Astrocyte (in vitro differentiated cells and primary cell): ENCODE results near the gene OR11H7. TPM values are rescaled to one million over a fixed set of nuclear protein-coding genes. Genes with fewer than 3 reads are reported as not detected.

Experiments
- DNase-seq: peaks from one replicate; pipeline ENCODE4 v3.0.0-alpha.2; 2010; ENCODE audit warnings: low read depth
- FAIRE-seq: peaks from 2 replicates; lab custom pipeline; 2011; peaks lifted over from hg19 to GRCh38; lab: Jason Lieb, UNC
- H2AFZ ChIP-seq: 2 replicates; pipeline ENCODE4 v1.6.0; 2012; ENCODE audit warnings: low read depth, low read length, inconsistent platforms
- H3K27ac ChIP-seq: 2 replicates; pipeline ENCODE4 v1.5.1; 2011; ENCODE audit warnings: low read depth, low read length, inconsistent platforms
- H3K27me3 ChIP-seq: 2 replicates; pipeline ENCODE4 v1.6.0; 2011; ENCODE audit warnings: low read length, inconsistent platforms; ENCODE audit not compliant: insufficient read depth
- H3K36me3 ChIP-seq: 2 replicates; pipeline ENCODE4 v1.5.1; 2011; ENCODE audit warnings: low read length, inconsistent platforms; ENCODE audit not compliant: insufficient read depth
- H3K4me1 ChIP-seq: 2 replicates; pipeline ENCODE4 v1.5.1; 2011; ENCODE audit warnings: low read length, inconsistent platforms; ENCODE audit not compliant: insufficient read depth
- H3K4me2 ChIP-seq: 2 replicates; pipeline ENCODE4 v1.6.0; 2012; ENCODE audit warnings: low read length, inconsistent platforms
- H3K4me3 ChIP-seq: 2 replicates; pipeline ENCODE4 v1.5.1; 2011; ENCODE audit warnings: low read depth, mild to moderate bottlenecking, low read length, inconsistent platforms; ENCODE audit not compliant: insufficient read depth
- H3K79me2 ChIP-seq: 2 replicates; pipeline ENCODE4 v1.6.0; 2012; ENCODE audit warnings: mild to moderate bottlenecking, low read length, inconsistent platforms; ENCODE audit not compliant: insufficient read depth
- H3K9ac ChIP-seq: 2 replicates; pipeline ENCODE4 v1.6.0; 2012; ENCODE audit warnings: mild to moderate bottlenecking, low read length, inconsistent platforms
- H3K9me3 ChIP-seq: 2 replicates; pipeline ENCODE4 v1.5.1; 2012; ENCODE audit warnings: low read depth, mild to moderate bottlenecking, low read length, inconsistent platforms; ENCODE audit not compliant: insufficient read depth
- H4K20me1 ChIP-seq: 2 replicates; pipeline ENCODE4 v1.6.0; 2012; ENCODE audit warnings: low read length, inconsistent platforms; ENCODE audit not compliant: insufficient read depth
- H3K27ac Mint-ChIP-seq: one replicate; pipeline ENCODE4 v1.8.0; 2021; ENCODE audit warnings: mild to moderate bottlenecking, mixed read lengths; ENCODE audit not compliant: unreplicated experiment
- H3K27me3 Mint-ChIP-seq: one replicate; pipeline ENCODE4 v1.8.0; 2021; ENCODE audit warnings: low read depth, mixed read lengths; ENCODE audit not compliant: unreplicated experiment
- H3K36me3 Mint-ChIP-seq: one replicate; pipeline ENCODE4 v1.8.0; 2021; ENCODE audit warnings: low read depth, mixed read lengths; ENCODE audit not compliant: unreplicated experiment
- H3K4me1 Mint-ChIP-seq: one replicate; pipeline ENCODE4 v1.8.0; 2021; ENCODE audit warnings: low read depth, mixed read lengths; ENCODE audit not compliant: unreplicated experiment
- H3K4me3 Mint-ChIP-seq: one replicate; pipeline ENCODE4 v1.8.0; 2021; ENCODE audit warnings: mild to moderate bottlenecking, moderate library complexity, mixed read lengths; ENCODE audit not compliant: unreplicated experiment
- H3K9me3 Mint-ChIP-seq: one replicate; pipeline ENCODE4 v1.8.0; 2021; ENCODE audit warnings: mild to moderate bottlenecking, mixed read lengths; ENCODE audit not compliant: unreplicated experiment
- CTCF ChIP-seq: IDR thresholded peaks from 2 replicates; pipeline ENCODE4 v1.5.1; 2011; ENCODE audit warnings: low read depth, mild to moderate bottlenecking, inconsistent platforms, low read length, moderate library complexity; ENCODE audit not compliant: insufficient read depth
- EZH2 ChIP-seq: IDR thresholded peaks from 2 replicates; pipeline ENCODE4 v1.6.1; 2012; ENCODE audit warnings: mild to moderate bottlenecking, low read length, inconsistent platforms; ENCODE audit not compliant: insufficient read depth
- total RNA-seq: library from RNA; stranded (reverse); gene quantifications from 2 replicates; pipeline ENCODE4 v1.2.1, GENCODE V29; 2021

The OR11H7 gene
- total RNA-seq, 1 donor from 2014 or later: not detected

- Histone ChIP-seq H3K4me2 (no peak overlapping the region), H3K27ac (no peak overlapping the region), H3K9ac (no peak overlapping the region), H4K20me1 (no peaks in the 10 kb centered on the region), H2AFZ (no peak overlapping the region), H3K79me2 (no peaks in the 10 kb centered on the region), H3K4me3 (no peak overlapping the region), H3K4me1 (no peaks in the 10 kb centered on the region), H3K27me3 (no peaks in the 10 kb centered on the region), H3K9me3 (no peaks in the 10 kb centered on the region), H3K36me3 (no peaks in the 10 kb centered on the region)
- no peak overlapping the region for H3K4me3 Mint-ChIP-seq
- H3K9me3 Mint-ChIP-seq: no peaks in the 10 kb centered on the region
- DNase-seq (no peak), FAIRE-seq (no peak)
- H3K27me3 Mint-ChIP-seq: no peaks in the 10 kb centered on the region
- no peaks in the 10 kb centered on the region for H3K4me1 Mint-ChIP-seq
- TF ChIP-seq CTCF: no peak
- no peak for TF ChIP-seq EZH2
- H3K36me3 Mint-ChIP-seq: no peaks in the 10 kb centered on the region
- no peak overlapping the region for H3K27ac Mint-ChIP-seq
Observed at GRCh38 chr14:20215196-20215595, 13.6 kb upstream of the OR11H7 start.

- no peaks in the 10 kb centered on the region for H4K20me1 ChIP-seq
- no peaks in the 10 kb centered on the region for H3K4me1 Mint-ChIP-seq
Observed at GRCh38 chr14:20219033-20219432, 9.7 kb upstream of the OR11H7 start.

More at GRCh38 chr14:20219033-20219432, 9.7 kb upstream of the OR11H7 start:
- no peak overlapping the region for H3K4me3 ChIP-seq
- H3K36me3 Mint-ChIP-seq: no peaks in the 10 kb centered on the region
- H3K27me3 ChIP-seq: no peaks in the 10 kb centered on the region
- H3K27ac Mint-ChIP-seq: no peak overlapping the region
- peaks cover under 1% of the 10 kb centered on the region for H3K9me3 ChIP-seq
- FAIRE-seq (no peak), DNase-seq (no peak)
- H3K36me3 ChIP-seq: no peaks in the 10 kb centered on the region
- H3K9ac ChIP-seq: no peak overlapping the region
- H3K4me2 ChIP-seq: no peak overlapping the region
- H2AFZ ChIP-seq: no peak overlapping the region
- no peaks in the 10 kb centered on the region for H3K4me1 ChIP-seq
- no peak for TF ChIP-seq EZH2
- TF ChIP-seq CTCF: no peak
- no peak overlapping the region for H3K4me3 Mint-ChIP-seq
- no peak overlapping the region for H3K27ac ChIP-seq
- no peaks in the 10 kb centered on the region for H3K9me3 Mint-ChIP-seq
- H3K27me3 Mint-ChIP-seq: no peaks in the 10 kb centered on the region
- no peaks in the 10 kb centered on the region for H3K79me2 ChIP-seq
